PC-9 (cell line): ENCODE results near the gene NVL. TPM values are rescaled to one million over a fixed set of nuclear protein-coding genes. Genes with fewer than 3 reads are reported as not detected.
A peak's percentile ranks its signal among the peaks of the same experiment; 100 is the strongest.

Experiments used
- BruUV-seq: library from RNA; stranded (reverse); fragments of 400-500 nt; replicated peaks from 2 replicates; lab custom pipeline; 2021; lab: Mats Ljungman, UMichigan
- CTCF ChIA-PET: fragments of 300-600 bp; sonication (Branson Sonifier 250); formaldehyde crosslinking; loops from one replicate; lab custom pipeline; 2022; ENCODE audit warnings: antibody characterized with exemption; lab: Charles Lee
- POLR2A ChIA-PET: fragments of 300-600 bp; sonication (Branson Sonifier 250); formaldehyde crosslinking; loops from one replicate; lab custom pipeline; 2022; ENCODE audit warnings: antibody characterized with exemption; ENCODE audit not compliant: unreplicated experiment; lab: Charles Lee
- DNase-seq, 2 experiments: peaks; one replicate each; pipeline versions ENCODE4 v3.0.0 to v3.0.0-alpha.2; 2015 to 2022; ENCODE audit warnings: mixed read lengths in 1 of 2
- H2AFZ ChIP-seq: fragments of 200-600 bp; sonication (generic); 2 replicates; pipeline ENCODE4 v1.8.1; 2017; ENCODE audit warnings: antibody characterized with exemption
- H3F3A ChIP-seq: fragments of 200-600 bp; sonication (generic); 2 replicates; pipeline ENCODE4 v1.8.1; 2017; ENCODE audit warnings: antibody characterized with exemption, mild to moderate bottlenecking, low read depth; ENCODE audit not compliant: insufficient read depth
- H3K27ac ChIP-seq: fragments of 200-600 bp; sonication (generic); 2 replicates; pipeline ENCODE4 v1.6.1; 2016; ENCODE audit warnings: mixed run types
- H3K27me3 ChIP-seq: fragments of 200-600 bp; sonication (generic); 2 replicates; pipeline ENCODE4 v1.6.1; 2016; ENCODE audit warnings: low read depth, mixed run types; ENCODE audit not compliant: insufficient read depth
- H3K36me3 ChIP-seq: fragments of 200-600 bp; sonication (generic); 2 replicates; pipeline ENCODE4 v1.6.1; 2016; ENCODE audit warnings: low read depth, mixed run types
- H3K4me1 ChIP-seq: fragments of 200-600 bp; sonication (generic); replicated peaks from 2 replicates; pipeline ENCODE4 v1.6.1; 2016; ENCODE audit warnings: mixed run types; ENCODE audit not compliant: insufficient read depth
- H3K4me2 ChIP-seq: fragments of 200-600 bp; sonication (generic); 2 replicates; pipeline ENCODE4 v1.6.1; 2017; ENCODE audit warnings: mixed run types
- H3K4me3 ChIP-seq: fragments of 200-600 bp; sonication (generic); 2 replicates; pipeline ENCODE4 v1.6.1; 2016; ENCODE audit warnings: mixed run types
- H3K79me2 ChIP-seq: fragments of 200-600 bp; sonication (generic); 2 replicates; pipeline ENCODE4 v1.6.1; 2017; ENCODE audit warnings: low read depth, mixed run types
- H3K9me2 ChIP-seq: fragments of 200-600 bp; sonication (generic); 2 replicates; pipeline ENCODE4 v1.8.1; 2017; ENCODE audit warnings: mild to moderate bottlenecking; ENCODE audit not compliant: insufficient read depth
- H3K9me3 ChIP-seq: fragments of 200-600 bp; sonication (generic); 2 replicates; pipeline ENCODE4 v1.8.1; 2016; ENCODE audit warnings: low read depth; ENCODE audit not compliant: insufficient read depth
- H4K20me1 ChIP-seq: fragments of 200-600 bp; sonication (generic); 2 replicates; pipeline ENCODE4 v1.8.1; 2017; ENCODE audit not compliant: insufficient read depth
- EZH2 ChIP-seq: fragments of 200-600 bp; sonication (generic); IDR thresholded peaks from 2 replicates; pipeline ENCODE4 v1.8.0; 2017; ENCODE audit warnings: antibody characterized with exemption, low read depth
- intact Hi-C: fragments of 100-400 bp; cut with micrococcal nuclease; formaldehyde crosslinking; loops from one replicate; pipeline ENCODE4 v1.10.0; 2022; ENCODE audit not compliant: unreplicated experiment
- total RNA-seq: library from RNA; stranded (reverse); gene quantifications from 2 replicates; pipeline ENCODE4 v1.2.3, GENCODE V29; 2021
- TF ChIP-seq, protein P1 (sequence below): fragments of 200-600 bp; sonication (generic); conservative IDR thresholded peaks from 2 replicates; pipeline ENCODE4 v1.6.1; 2017; ENCODE audit warnings: mixed run types, antibody characterized with exemption, mild to moderate bottlenecking, moderate library complexity

Gene NVL
- total RNA-seq, 1 experiment from 2014 or later: 36.1 TPM

DNA sequence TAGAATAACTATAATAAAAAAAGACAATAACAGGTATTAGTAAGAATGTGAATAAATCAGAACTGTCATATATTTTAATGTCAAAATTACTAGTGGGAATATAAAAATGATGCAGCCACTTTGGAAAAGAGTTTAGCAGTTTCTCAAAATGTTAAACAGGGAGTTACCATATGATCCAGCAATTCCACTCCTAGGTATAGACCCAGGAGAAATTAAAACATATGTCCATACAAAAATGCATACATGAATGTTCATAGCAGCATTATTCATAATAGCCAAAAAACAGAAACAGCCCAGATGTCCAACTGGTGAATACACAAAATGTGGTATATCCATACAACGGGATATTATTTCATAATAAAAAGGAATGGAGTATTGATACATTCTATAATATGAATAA lies 71.6 kb downstream of the NVL start:
- BruUV-seq: no TSS peak
- H3K4me2 ChIP-seq: no peak overlapping the region
- POLR2A ChIA-PET: no interaction called here
- no peaks in the 10 kb centered on the region for H3K9me2 ChIP-seq
- H3K79me2 ChIP-seq: no peaks in the 10 kb centered on the region
- H3K4me1 ChIP-seq: peaks cover 7% of the 10 kb centered on the region; the same call in 1 of the 2 replicates
- no peak for DNase-seq
- no peak overlapping the region for H3K4me3 ChIP-seq
- peaks cover 3% of the 10 kb centered on the region; the same call in 1 of the 2 replicates for H3F3A ChIP-seq
- no peaks in the 10 kb centered on the region for H3K9me3 ChIP-seq
- no peaks in the 10 kb centered on the region for H4K20me1 ChIP-seq
- no peaks in the 10 kb centered on the region; the same call in 1 of the 2 replicates for H3K36me3 ChIP-seq
- H2AFZ ChIP-seq: no peak overlapping the region
- TF ChIP-seq, protein P1, sequence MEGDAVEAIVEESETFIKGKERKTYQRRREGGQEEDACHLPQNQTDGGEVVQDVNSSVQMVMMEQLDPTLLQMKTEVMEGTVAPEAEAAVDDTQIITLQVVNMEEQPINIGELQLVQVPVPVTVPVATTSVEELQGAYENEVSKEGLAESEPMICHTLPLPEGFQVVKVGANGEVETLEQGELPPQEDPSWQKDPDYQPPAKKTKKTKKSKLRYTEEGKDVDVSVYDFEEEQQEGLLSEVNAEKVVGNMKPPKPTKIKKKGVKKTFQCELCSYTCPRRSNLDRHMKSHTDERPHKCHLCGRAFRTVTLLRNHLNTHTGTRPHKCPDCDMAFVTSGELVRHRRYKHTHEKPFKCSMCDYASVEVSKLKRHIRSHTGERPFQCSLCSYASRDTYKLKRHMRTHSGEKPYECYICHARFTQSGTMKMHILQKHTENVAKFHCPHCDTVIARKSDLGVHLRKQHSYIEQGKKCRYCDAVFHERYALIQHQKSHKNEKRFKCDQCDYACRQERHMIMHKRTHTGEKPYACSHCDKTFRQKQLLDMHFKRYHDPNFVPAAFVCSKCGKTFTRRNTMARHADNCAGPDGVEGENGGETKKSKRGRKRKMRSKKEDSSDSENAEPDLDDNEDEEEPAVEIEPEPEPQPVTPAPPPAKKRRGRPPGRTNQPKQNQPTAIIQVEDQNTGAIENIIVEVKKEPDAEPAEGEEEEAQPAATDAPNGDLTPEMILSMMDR: no peak
- TF ChIP-seq EZH2: no peak
- intact Hi-C loops: no loop called here
- no peak overlapping the region for H3K27ac ChIP-seq
- CTCF ChIA-PET: no interaction called here
- no peaks in the 10 kb centered on the region for H3K27me3 ChIP-seq

DNA sequence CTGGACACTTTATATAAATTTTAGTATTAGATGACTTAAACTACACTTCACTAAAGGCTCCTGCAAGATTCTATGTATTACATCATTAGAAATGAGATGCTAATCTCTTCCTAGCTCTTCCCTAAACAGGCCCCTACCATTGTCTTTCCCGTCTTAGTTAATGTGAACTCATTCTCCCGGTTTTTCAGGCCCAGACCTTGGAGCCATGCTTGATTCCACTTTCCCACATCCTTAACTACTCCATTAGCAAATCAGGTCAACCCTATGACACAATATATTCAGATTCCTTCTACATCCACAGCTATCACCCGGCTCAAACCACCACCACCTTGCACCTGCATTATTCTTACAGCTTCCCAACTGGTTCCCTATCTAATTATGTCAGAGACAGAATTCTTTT lies 73.3 kb downstream of the NVL start:
- H3K9me3 ChIP-seq: no peaks in the 10 kb centered on the region
- H3K27me3 ChIP-seq: no peaks in the 10 kb centered on the region
- intact Hi-C loops: no loop called here
- H3K4me1 ChIP-seq: peaks cover 7% of the 10 kb centered on the region; the same call in 1 of the 2 replicates
- BruUV-seq: no TSS peak
- H3F3A ChIP-seq: peaks cover 3% of the 10 kb centered on the region; the same call in 1 of the 2 replicates
- TF ChIP-seq, protein P1: no peak
- TF ChIP-seq EZH2: no peak
- no peak overlapping the region for H3K4me2 ChIP-seq
- H3K27ac ChIP-seq: peak overlapping the region; percentile 13; the same call in 1 of the 2 replicates
- H3K4me3 ChIP-seq: no peak overlapping the region
- CTCF ChIA-PET: no interaction called here
- no peak for DNase-seq
- no peak overlapping the region for H2AFZ ChIP-seq
- POLR2A ChIA-PET: no interaction called here
- H3K79me2 ChIP-seq: no peaks in the 10 kb centered on the region
- no peaks in the 10 kb centered on the region; the same call in 1 of the 2 replicates for H3K36me3 ChIP-seq
- no peaks in the 10 kb centered on the region for H4K20me1 ChIP-seq
- no peaks in the 10 kb centered on the region for H3K9me2 ChIP-seq

DNA sequence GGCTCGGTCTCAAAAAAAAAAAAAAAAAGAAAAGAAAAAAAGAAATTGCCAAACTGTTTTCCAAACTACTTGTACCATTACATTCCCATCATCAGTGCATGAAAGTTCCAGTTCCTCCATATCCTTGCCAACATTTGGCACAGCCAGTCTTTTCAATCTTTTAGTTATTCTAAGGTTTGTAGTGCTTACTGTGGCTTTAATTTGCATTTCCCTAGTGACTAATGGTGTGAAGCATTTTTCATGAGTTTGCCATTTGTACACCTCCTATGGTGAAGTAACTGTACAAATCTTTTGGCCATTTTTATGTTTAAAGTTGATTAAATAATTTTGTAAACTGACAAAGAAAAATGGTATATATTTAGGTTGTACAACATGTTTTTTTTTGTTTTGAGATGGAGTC lies 76.3 kb downstream of the NVL start:
- DNase-seq: no peak
- no peak overlapping the region for H3K27ac ChIP-seq
- ChIA-PET CTCF (no interaction called here), POLR2A (no interaction called here)
- peaks cover 3% of the 10 kb centered on the region; the same call in 1 of the 2 replicates for H3F3A ChIP-seq
- H3K9me2 ChIP-seq: no peaks in the 10 kb centered on the region
- no peaks in the 10 kb centered on the region for H3K27me3 ChIP-seq
- TF ChIP-seq, protein P1: no peak
- TF ChIP-seq EZH2: no peak
- H3K9me3 ChIP-seq: no peaks in the 10 kb centered on the region
- no peaks in the 10 kb centered on the region for H4K20me1 ChIP-seq
- no peaks in the 10 kb centered on the region for H3K4me1 ChIP-seq
- no peaks in the 10 kb centered on the region for H3K79me2 ChIP-seq
- no peak overlapping the region for H3K4me3 ChIP-seq
- H3K36me3 ChIP-seq: peaks cover 4% of the 10 kb centered on the region; the same call in 1 of the 2 replicates
- H3K4me2 ChIP-seq: no peak overlapping the region
- no peak overlapping the region for H2AFZ ChIP-seq
- no TSS peak for BruUV-seq
- intact Hi-C loops: no loop called here
